A549 (cell line): ENCODE measurements around the gene SENP6. TPM values are rescaled to one million over a fixed set of nuclear protein-coding genes. Genes with fewer than 3 reads are reported as not detected.

Experiments
- ATAC-seq, 2 experiments: fragments of 200-7000 bp in 1 of 2; fragments of >200 bp in 1 of 2; cut with Nextera tagmentation in 1 of 2; cut with Tn5 transposase in 1 of 2; 3 replicates each; pipeline versions ENCODE4 v1.8.0 to v1.9.1; 2018 to 2020; ENCODE audit warnings: mild to moderate bottlenecking in 1 of 2, moderate library complexity in 1 of 2
- CTCF ChIA-PET: fragments of 300-600 bp; sonication (Branson Sonifier 250); formaldehyde crosslinking; extraction: SDS; loops from one replicate; lab custom pipeline; 2021; ENCODE audit warnings: antibody characterized with exemption, inconsistent platforms; lab: Yijun Ruan, JAX
- POLR2A ChIA-PET: fragments of 350-600 bp; formaldehyde crosslinking; extraction: SDS; loops from one replicate; lab custom pipeline; 2021; ENCODE audit warnings: antibody characterized with exemption, inconsistent platforms; lab: Yijun Ruan, JAX
- DNase-seq, 2 experiments: peaks; one replicate each; pipeline versions ENCODE4 v3.0.0 to v3.0.0-alpha.2; 2011 to 2016; ENCODE audit warnings: low read depth in 1 of 2, low spot score in 1 of 2
- FAIRE-seq: peaks from 2 replicates; lab custom pipeline; 2011; peaks lifted over from hg19 to GRCh38; lab: Jason Lieb, UNC
- H3K27ac ChIP-seq, 2 experiments: fragments of >200 bp; sonication (Bioruptor Twin); formaldehyde crosslinking; 3 replicates each; pipeline ENCODE4 v1.5.1; 2016 to 2017
- H3K4me1 ChIP-seq: fragments of >200 bp; sonication (Bioruptor Twin); formaldehyde crosslinking; 3 replicates; pipeline ENCODE4 v1.6.1; 2016
- H3K4me2 ChIP-seq: fragments of >200 bp; sonication (Bioruptor Twin); formaldehyde crosslinking; 3 replicates; pipeline ENCODE4 v1.6.1; 2016
- H3K4me3 ChIP-seq: fragments of >200 bp; sonication (Bioruptor Twin); formaldehyde crosslinking; 3 replicates; pipeline ENCODE4 v1.5.1; 2016
- H3K9me3 ChIP-seq: fragments of >200 bp; sonication (Bioruptor Twin); formaldehyde crosslinking; 3 replicates; pipeline ENCODE4 v1.6.1; 2016
- ATOH8 ChIP-seq: fragments of 250-450 bp; sonication (Bioruptor Pico); IDR thresholded peaks from 2 replicates; pipeline ENCODE4 v1.5.0; 2020; ENCODE audit warnings: low read depth, mild to moderate bottlenecking, moderate library complexity
- BCL3 ChIP-seq: fragments of >200 bp; sonication (Bioruptor Twin); formaldehyde crosslinking; IDR thresholded peaks from 3 replicates; pipeline ENCODE4 v1.6.1; 2016
- BHLHE40 ChIP-seq: IDR thresholded peaks from 2 replicates; pipeline ENCODE4 v1.6.1; 2012; ENCODE audit warnings: low read depth, low read length, inconsistent platforms
- CBX8 ChIP-seq: fragments of 200-600 bp; sonication (generic); IDR thresholded peaks from 2 replicates; pipeline ENCODE4 v1.6.1; 2016
- CHD2 ChIP-seq: fragments of 150-350 bp; IDR thresholded peaks from 2 replicates; pipeline ENCODE4 v1.6.1; 2014; ENCODE audit warnings: low read length; ENCODE audit not compliant: partially characterized antibody
- FOSB ChIP-seq: fragments of 250-450 bp; sonication (Bioruptor Pico); IDR thresholded peaks from 2 replicates; pipeline ENCODE4 v1.5.0; 2020; ENCODE audit warnings: mild to moderate bottlenecking, moderate library complexity
- FOXS1 ChIP-seq: fragments of 250-450 bp; sonication (Bioruptor Pico); IDR thresholded peaks from 2 replicates; pipeline ENCODE4 v1.5.0; 2020; ENCODE audit warnings: mild to moderate bottlenecking, moderate library complexity
- HES2 ChIP-seq: fragments of >200 bp; sonication (Bioruptor Twin); formaldehyde crosslinking; IDR thresholded peaks from 2 replicates; pipeline ENCODE4 v1.6.1; 2016
- HEYL ChIP-seq: fragments of 250-450 bp; sonication (Bioruptor Pico); IDR thresholded peaks from 2 replicates; pipeline ENCODE4 v1.8.0; 2021; ENCODE audit warnings: mild to moderate bottlenecking, moderate library complexity
- HMGXB4 ChIP-seq: fragments of 250-450 bp; sonication (Bioruptor Pico); IDR thresholded peaks from 2 replicates; pipeline ENCODE4 v1.5.0; 2021; ENCODE audit warnings: mild to moderate bottlenecking, moderate library complexity, borderline replicate concordance
- HOXB5 ChIP-seq: fragments of 250-450 bp; sonication (Bioruptor Pico); IDR thresholded peaks from 2 replicates; pipeline ENCODE4 v1.5.0; 2020; ENCODE audit warnings: mild to moderate bottlenecking, moderate library complexity
- JUNB ChIP-seq: fragments of >200 bp; sonication (Bioruptor Twin); formaldehyde crosslinking; IDR thresholded peaks from 2 replicates; pipeline ENCODE4 v1.6.1; 2016
- KDM5A ChIP-seq: fragments of 200-600 bp; sonication (generic); IDR thresholded peaks from 2 replicates; pipeline ENCODE4 v1.6.1; 2016; ENCODE audit warnings: antibody characterized with exemption, mild to moderate bottlenecking
- MAX ChIP-seq: IDR thresholded peaks from 2 replicates; pipeline ENCODE4 v1.6.1; 2012
- MYC ChIP-seq: IDR thresholded peaks from 2 replicates; pipeline ENCODE4 v1.6.1; 2012; ENCODE audit warnings: mild to moderate bottlenecking, inconsistent platforms, low read length, improper control_type of control experiment, borderline replicate concordance
- NFE2L2 ChIP-seq: fragments of 150-350 bp; conservative IDR thresholded peaks from 2 replicates; pipeline ENCODE4 v1.6.1; 2014; ENCODE audit warnings: low read length
- PBX3 ChIP-seq: IDR thresholded peaks from 2 replicates; pipeline ENCODE4 v1.6.1; 2012
- POLR2AphosphoS2 ChIP-seq: conservative IDR thresholded peaks from 2 replicates; pipeline ENCODE4 v1.6.1; 2012; ENCODE audit warnings: low read length, improper control_type of control experiment, inconsistent platforms
- RFX5 ChIP-seq: fragments of 450-650 bp; IDR thresholded peaks from 2 replicates; pipeline ENCODE4 v1.7.1; 2014; ENCODE audit warnings: antibody characterized with exemption, mild to moderate bottlenecking, moderate library complexity
- SMC3 ChIP-seq: fragments of >200 bp; sonication (Bioruptor Twin); formaldehyde crosslinking; IDR thresholded peaks from 3 replicates; pipeline ENCODE4 v1.6.1; 2018; ENCODE audit warnings: inconsistent platforms
- SREBF2 ChIP-seq: fragments of 450-650 bp; IDR thresholded peaks from 2 replicates; pipeline ENCODE4 v1.6.1; 2014; ENCODE audit warnings: mild to moderate bottlenecking, moderate library complexity
- WGBS: methylation state at CpG from one replicate; pipeline ENCODE4 v1.1.6; 2017; ENCODE audit errors: missing lambda C conversion rate; 5-methylcytosine and 5-hydroxymethylcytosine counted together
- polyA plus RNA-seq, 4 experiments: library from polyadenylated mRNA; depleted of rRNA in 3 of 4; stranded (reverse); fragments of >200 nt; fragmentation: RNase III in 1 of 4; extraction: RNeasy Plus Mini Kit Qiagen cat#74134 plus additional on column Dnase treatment in 1 of 4; gene quantifications; 2 replicates in 3 of 4; 3 replicates in 1 of 4; pipeline ENCODE4 v1.2.3, GENCODE V29; 2011 to 2017

The SENP6 gene
- polyA plus RNA-seq, 2 of the 4 experiments (the other 2 are of a cell fraction) = 29.8 to 59.9 TPM

GRCh38 chr6:75711173-75711572 lies 109.5 kb downstream of the SENP6 start:
- DNase-seq = no peak
- no peak overlapping the region for H3K4me3 ChIP-seq
- no peak for TF ChIP-seq HOXB5 (CRISPR knock-in tag)
- TF ChIP-seq BCL3 = no peak
- no peak for TF ChIP-seq JUNB
- TF ChIP-seq CHD2 = no peak
- TF ChIP-seq HES2 = no peak
- no peak for TF ChIP-seq MYC
- no peak for TF ChIP-seq FOXS1 (CRISPR knock-in tag)
- TF ChIP-seq HEYL = no peak
- TF ChIP-seq MAX = no peak
- TF ChIP-seq FOSB (CRISPR knock-in tag) = no peak
- TF ChIP-seq CBX8 = no peak
- no peak for TF ChIP-seq BHLHE40
- FAIRE-seq = no peak
- H3K9me3 ChIP-seq = no peaks in the 10 kb centered on the region
- POLR2A ChIA-PET = no interaction called here
- H3K4me1 ChIP-seq = no peaks in the 10 kb centered on the region
- 97% methylated on average over 2 of the region's 2 CpGs for WGBS
- no peak for ATAC-seq
- no peak overlapping the region for H3K4me2 ChIP-seq
- no peak overlapping the region for H3K27ac ChIP-seq
- CTCF ChIA-PET = no interaction called here

GRCh38 chr6:75719133-75719532 lies 117.5 kb downstream of the SENP6 start:
- TF ChIP-seq CHD2 (no peak), SREBF2 (no peak), POLR2AphosphoS2 (no peak), SMC3 (no peak), FOSB (CRISPR knock-in tag) (no peak), NFE2L2 (no peak), MAX (no peak), RFX5 (no peak)
- H3K27ac ChIP-seq = no peak overlapping the region
- no peak for ATAC-seq
- WGBS = 92% methylated on average over 3 of the region's 3 CpGs
- no peak overlapping the region for H3K4me3 ChIP-seq
- no peaks in the 10 kb centered on the region for H3K9me3 ChIP-seq
- ChIA-PET POLR2A (no interaction called here), CTCF (no interaction called here)
- no peaks in the 10 kb centered on the region for H3K4me1 ChIP-seq
- no peak overlapping the region for H3K4me2 ChIP-seq
- no peak for DNase-seq
- FAIRE-seq = no peak

- H3K4me3 ChIP-seq = no peak overlapping the region
- no peak for FAIRE-seq
- no peak for TF ChIP-seq SREBF2
- no peak for TF ChIP-seq PBX3
- no peak for TF ChIP-seq HMGXB4 (CRISPR knock-in tag)
- no peak for TF ChIP-seq ATOH8 (CRISPR knock-in tag)
- no peak for TF ChIP-seq KDM5A
- POLR2A ChIA-PET = no interaction called here
- H3K9me3 ChIP-seq = no peaks in the 10 kb centered on the region
- no peaks in the 10 kb centered on the region for H3K4me1 ChIP-seq
- DNase-seq = no peak
- 87% methylated on average over 2 of the region's 2 CpGs for WGBS
- CTCF ChIA-PET = interaction anchor here (0.6 kb wide), 1 partner anchor 19 kb away, joined by 3 read pairs; no protein-coding TSS in a partner anchor
- no peak overlapping the region for H3K27ac ChIP-seq
- no peak for ATAC-seq
- no peak overlapping the region for H3K4me2 ChIP-seq
Observed at GRCh38 chr6:75723382-75723781, 121.7 kb downstream of the SENP6 start.
